Measurements from ENCODE around the gene CABP1.

DNA sequence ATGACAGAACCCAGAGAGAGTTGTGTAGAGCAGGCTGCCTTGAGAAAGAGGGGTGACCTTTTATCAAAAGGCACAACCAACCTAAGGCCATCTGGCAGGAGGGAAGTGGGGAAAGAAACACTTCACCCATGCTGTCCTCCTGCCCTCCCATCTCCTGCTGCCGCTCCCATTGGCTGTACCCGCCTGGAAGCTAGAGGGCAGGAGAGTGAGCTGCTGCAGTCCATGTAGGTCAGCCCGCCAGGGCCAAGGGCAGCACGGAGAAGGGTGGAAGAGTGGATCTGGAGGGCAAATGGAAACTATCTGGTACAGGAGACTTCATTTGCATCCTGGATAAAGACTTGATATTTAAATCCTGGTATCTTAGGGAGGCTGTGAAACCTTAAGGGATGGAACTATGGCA, 11.5 kb upstream of the CABP1 start:
- TF ChIP-seq, protein P1, sequence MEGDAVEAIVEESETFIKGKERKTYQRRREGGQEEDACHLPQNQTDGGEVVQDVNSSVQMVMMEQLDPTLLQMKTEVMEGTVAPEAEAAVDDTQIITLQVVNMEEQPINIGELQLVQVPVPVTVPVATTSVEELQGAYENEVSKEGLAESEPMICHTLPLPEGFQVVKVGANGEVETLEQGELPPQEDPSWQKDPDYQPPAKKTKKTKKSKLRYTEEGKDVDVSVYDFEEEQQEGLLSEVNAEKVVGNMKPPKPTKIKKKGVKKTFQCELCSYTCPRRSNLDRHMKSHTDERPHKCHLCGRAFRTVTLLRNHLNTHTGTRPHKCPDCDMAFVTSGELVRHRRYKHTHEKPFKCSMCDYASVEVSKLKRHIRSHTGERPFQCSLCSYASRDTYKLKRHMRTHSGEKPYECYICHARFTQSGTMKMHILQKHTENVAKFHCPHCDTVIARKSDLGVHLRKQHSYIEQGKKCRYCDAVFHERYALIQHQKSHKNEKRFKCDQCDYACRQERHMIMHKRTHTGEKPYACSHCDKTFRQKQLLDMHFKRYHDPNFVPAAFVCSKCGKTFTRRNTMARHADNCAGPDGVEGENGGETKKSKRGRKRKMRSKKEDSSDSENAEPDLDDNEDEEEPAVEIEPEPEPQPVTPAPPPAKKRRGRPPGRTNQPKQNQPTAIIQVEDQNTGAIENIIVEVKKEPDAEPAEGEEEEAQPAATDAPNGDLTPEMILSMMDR (IDR thresholded peaks at IDR 0.05), result no peak
- no peak for TF ChIP-seq POLR2A (IDR thresholded peaks at IDR 0.05; ENCODE audit: low read depth)
- TF ChIP-seq EP300 (IDR thresholded peaks at IDR 0.05), result no peak
